Testis (tissue), 3 donors: ENCODE results near the gene SST. TPM values are rescaled to one million over a fixed set of nuclear protein-coding genes. Genes with fewer than 3 reads are reported as not detected.

Experiments
- DNase-seq: peaks from one replicate; pipeline ENCODE4 v3.0.0-alpha.2; 2019
- H3K27ac ChIP-seq, 2 donors: fragments of 200-600 bp; sonication (generic); one replicate each; pipeline ENCODE4 v1.5.1; 2019
- H3K27me3 ChIP-seq: fragments of 200-600 bp; sonication (generic); one replicate; pipeline ENCODE4 v1.5.1; 2019
- H3K36me3 ChIP-seq: fragments of 200-600 bp; sonication (generic); one replicate; pipeline ENCODE4 v1.5.1; 2017; ENCODE audit warnings: low read depth; ENCODE audit errors: missing control alignments
- H3K4me1 ChIP-seq: fragments of 200-600 bp; sonication (generic); one replicate; pipeline ENCODE4 v1.5.1; 2019
- H3K4me3 ChIP-seq, 2 donors: fragments of 200-600 bp; sonication (generic); one replicate each; pipeline ENCODE4 v1.5.1; 2017 to 2019
- H3K9me3 ChIP-seq: fragments of 200-600 bp; sonication (generic); one replicate; pipeline ENCODE4 v1.5.1; 2017
- POLR2A ChIP-seq: fragments of 450-650 bp; IDR thresholded peaks from one replicate; pipeline ENCODE4 v1.6.1; 2017; ENCODE audit warnings: antibody characterized with exemption, mild to moderate bottlenecking, moderate library complexity
- WGBS, 2 donors: methylation state at CpG; one replicate each; pipeline ENCODE4 v1.1.5; 2018; 5-methylcytosine and 5-hydroxymethylcytosine counted together
- intact Hi-C: fragments of 100-400 bp; cut with DNase I; formaldehyde crosslinking; loops from one replicate; pipeline ENCODE4 v1.15.1; 2023; ENCODE audit warnings: low total_unique reads
- polyA plus RNA-seq: library from polyadenylated mRNA; stranded (reverse); fragments of 350-450 nt; fragmentation: Illumina TruSeq; extraction: RNeasy Lipid Tissue Mini Kit (QIAGEN cat#74804); gene quantifications from one replicate; pipeline ENCODE4 v1.2.3, GENCODE V29; 2014; ENCODE audit warnings: low read depth, low replicate concordance; ENCODE audit not compliant: insufficient read depth
- total RNA-seq, 2 donors: library from RNA; depleted of rRNA; stranded (reverse); fragments of >200 nt; gene quantifications; one replicate each; pipeline ENCODE4 v1.2.3, GENCODE V29; 2016
- TF ChIP-seq, protein P1 (sequence below), 3 experiments: fragments of 450-650 bp in 2 of 3; fragments of 200-600 bp in 1 of 3; sonication (generic) in 1 of 3; IDR thresholded peaks; one replicate each; pipeline ENCODE4 v1.5.1; 2016 to 2019; ENCODE audit warnings: antibody characterized with exemption in 3 of 3, mild to moderate bottlenecking in 2 of 3, moderate library complexity in 1 of 3

Gene SST
- total and polyA plus RNA-seq, 3 donors from 2014 or later = 0.84 TPM; not detected in 2

DNA sequence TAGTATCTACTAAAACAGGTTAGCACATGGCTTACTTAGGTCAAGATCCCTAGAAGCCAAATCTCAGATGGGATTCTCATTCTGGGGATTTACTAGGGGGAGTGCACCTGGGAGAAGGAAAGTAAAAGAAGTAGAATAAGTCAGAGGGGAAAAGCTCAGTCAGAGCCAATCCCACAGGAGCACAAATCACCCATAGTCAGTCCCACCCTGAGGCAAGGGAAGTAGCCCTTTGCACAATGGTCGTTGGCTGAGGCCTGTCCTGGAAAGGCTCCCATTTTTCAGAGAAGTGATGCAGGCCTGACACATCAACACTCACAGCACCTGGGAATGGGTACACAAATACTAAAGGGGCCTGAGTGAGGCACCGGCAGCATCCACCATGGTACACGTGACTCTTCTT lies 39.8 kb downstream of the SST start:
- WGBS, 2 donors = 85 to 97% methylated on average over 3 of the region's 3 CpGs
- Histone ChIP-seq H3K27me3 (no peaks in the 10 kb centered on the region), H3K27ac (no peak overlapping the region), H3K9me3 (no peaks in the 10 kb centered on the region), H3K4me1 (no peaks in the 10 kb centered on the region), H3K36me3 (no peaks in the 10 kb centered on the region), H3K4me3 (no peak overlapping the region)
- no peak for DNase-seq
- TF ChIP-seq POLR2A = no peak
- TF ChIP-seq, protein P1, sequence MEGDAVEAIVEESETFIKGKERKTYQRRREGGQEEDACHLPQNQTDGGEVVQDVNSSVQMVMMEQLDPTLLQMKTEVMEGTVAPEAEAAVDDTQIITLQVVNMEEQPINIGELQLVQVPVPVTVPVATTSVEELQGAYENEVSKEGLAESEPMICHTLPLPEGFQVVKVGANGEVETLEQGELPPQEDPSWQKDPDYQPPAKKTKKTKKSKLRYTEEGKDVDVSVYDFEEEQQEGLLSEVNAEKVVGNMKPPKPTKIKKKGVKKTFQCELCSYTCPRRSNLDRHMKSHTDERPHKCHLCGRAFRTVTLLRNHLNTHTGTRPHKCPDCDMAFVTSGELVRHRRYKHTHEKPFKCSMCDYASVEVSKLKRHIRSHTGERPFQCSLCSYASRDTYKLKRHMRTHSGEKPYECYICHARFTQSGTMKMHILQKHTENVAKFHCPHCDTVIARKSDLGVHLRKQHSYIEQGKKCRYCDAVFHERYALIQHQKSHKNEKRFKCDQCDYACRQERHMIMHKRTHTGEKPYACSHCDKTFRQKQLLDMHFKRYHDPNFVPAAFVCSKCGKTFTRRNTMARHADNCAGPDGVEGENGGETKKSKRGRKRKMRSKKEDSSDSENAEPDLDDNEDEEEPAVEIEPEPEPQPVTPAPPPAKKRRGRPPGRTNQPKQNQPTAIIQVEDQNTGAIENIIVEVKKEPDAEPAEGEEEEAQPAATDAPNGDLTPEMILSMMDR (IDR thresholded peaks at IDR 0.05) = no peak
- intact Hi-C loops = no loop called here

DNA sequence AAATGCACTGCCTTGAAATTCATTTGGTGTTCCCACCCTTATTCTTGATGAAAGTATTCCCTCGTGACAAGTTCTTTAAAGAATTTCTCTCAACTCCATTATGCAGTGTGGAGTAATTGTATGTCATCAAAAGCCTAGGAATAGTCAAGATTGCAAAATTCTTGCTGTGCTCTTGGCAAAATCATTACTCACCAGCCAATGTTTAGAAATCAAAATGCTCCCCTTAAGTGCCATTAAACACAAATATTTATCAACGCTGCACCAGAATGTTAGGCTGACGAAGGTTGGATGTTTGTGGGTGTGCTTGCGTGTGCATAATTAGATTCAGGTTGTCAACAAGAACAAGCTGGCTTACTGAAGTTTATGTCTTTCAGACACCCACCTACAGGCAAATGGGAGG lies 40.5 kb downstream of the SST start:
- no peak for DNase-seq
- H3K27me3 ChIP-seq = no peaks in the 10 kb centered on the region
- TF ChIP-seq, protein P1 (IDR thresholded peaks at IDR 0.05) = no peak
- no peak for TF ChIP-seq POLR2A
- no peaks in the 10 kb centered on the region for H3K36me3 ChIP-seq
- 90 to 92% methylated on average over 4 of the region's 4 CpGs for WGBS, 2 donors
- H3K4me1 ChIP-seq = no peaks in the 10 kb centered on the region
- no peaks in the 10 kb centered on the region for H3K9me3 ChIP-seq
- intact Hi-C loops = no loop called here
- H3K4me3 ChIP-seq = no peak overlapping the region
- no peak overlapping the region for H3K27ac ChIP-seq

DNA sequence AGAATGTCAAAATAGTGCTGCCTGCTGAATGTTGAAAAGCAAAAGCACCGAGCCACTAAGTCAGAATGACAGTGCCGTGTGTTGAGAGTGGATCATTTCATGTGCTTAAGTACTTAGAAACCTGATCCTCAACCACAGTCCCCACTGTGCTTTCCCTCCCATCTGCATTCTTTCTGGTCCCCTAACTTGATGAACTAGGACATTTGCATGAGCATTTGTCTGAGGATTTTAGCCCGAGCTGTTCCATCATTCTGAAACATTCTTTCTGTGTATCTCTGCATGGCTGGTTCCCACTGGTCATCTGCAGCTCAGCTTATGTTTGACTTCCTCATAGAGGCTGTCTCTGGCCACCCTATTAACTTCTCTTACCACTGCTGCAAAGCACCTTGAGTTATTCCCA lies 42.0 kb downstream of the SST start:
- WGBS, 2 donors = 76 to 89% methylated on average over 3 of the region's 3 CpGs
- Histone ChIP-seq H3K9me3 (no peaks in the 10 kb centered on the region), H3K36me3 (no peaks in the 10 kb centered on the region), H3K4me3 (no peak overlapping the region), H3K4me1 (no peaks in the 10 kb centered on the region), H3K27me3 (no peaks in the 10 kb centered on the region), H3K27ac (no peak overlapping the region)
- TF ChIP-seq, protein P1 (IDR thresholded peaks at IDR 0.05) = no peak
- TF ChIP-seq POLR2A = no peak
- intact Hi-C loops = no loop called here
- DNase-seq = no peak

DNA sequence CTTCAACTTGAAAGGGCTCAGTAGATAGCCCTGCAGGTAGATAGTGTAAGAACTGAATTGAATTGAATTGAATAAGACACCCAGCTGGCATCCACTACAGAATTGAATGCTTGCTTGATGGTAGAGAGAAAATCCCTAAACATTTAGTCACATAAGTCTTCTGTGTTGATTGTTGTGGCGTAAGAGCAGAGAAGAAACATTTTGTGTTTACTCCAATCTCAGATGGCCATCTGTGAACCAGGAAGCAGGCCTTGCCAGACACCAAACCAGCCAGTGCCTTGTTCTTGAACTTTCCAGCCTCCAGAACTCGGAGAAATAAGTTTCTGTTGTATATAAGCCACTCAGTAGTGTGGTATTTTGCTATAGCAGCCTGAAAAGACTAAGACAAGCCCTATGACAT lies 43.6 kb downstream of the SST start:
- no peaks in the 10 kb centered on the region for H3K27me3 ChIP-seq
- H3K4me1 ChIP-seq = no peaks in the 10 kb centered on the region
- TF ChIP-seq, protein P1 (IDR thresholded peaks at IDR 0.05) = no peak
- TF ChIP-seq POLR2A = no peak
- no peak for DNase-seq
- no peak overlapping the region for H3K27ac ChIP-seq
- intact Hi-C loops = no loop called here
- no peak overlapping the region for H3K4me3 ChIP-seq
- H3K9me3 ChIP-seq = no peaks in the 10 kb centered on the region
- WGBS, 2 donors = 89 to 93% methylated on average over 2 of the region's 2 CpGs
- no peaks in the 10 kb centered on the region for H3K36me3 ChIP-seq

DNA sequence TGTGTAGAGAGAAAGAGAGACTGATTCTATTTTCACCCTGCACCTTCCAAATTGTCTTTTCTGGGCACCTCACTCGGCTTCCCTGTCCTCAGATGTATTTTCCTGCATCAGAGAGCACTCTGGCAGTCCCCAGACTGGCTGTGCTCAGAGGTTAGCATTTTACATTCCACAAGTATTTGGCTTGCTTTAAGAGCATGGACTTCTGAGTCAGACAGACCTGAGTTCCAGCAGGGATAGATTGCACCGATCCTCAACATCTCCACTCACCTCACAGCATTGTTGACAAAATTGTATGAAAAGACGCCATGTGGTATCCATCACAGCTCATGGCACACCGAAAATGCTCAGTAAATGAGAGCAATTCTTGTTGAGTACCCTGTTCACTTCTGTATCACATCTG lies 45.6 kb downstream of the SST start:
- no peak for DNase-seq
- Histone ChIP-seq H3K27me3 (no peaks in the 10 kb centered on the region), H3K27ac (no peak overlapping the region), H3K9me3 (no peaks in the 10 kb centered on the region), H3K4me1 (no peaks in the 10 kb centered on the region), H3K4me3 (no peak overlapping the region), H3K36me3 (no peaks in the 10 kb centered on the region)
- intact Hi-C loops = no loop called here
- 71 to 82% methylated on average over 4 of the region's 4 CpGs for WGBS, 2 donors
- TF ChIP-seq, protein P1 (IDR thresholded peaks at IDR 0.05) = no peak
- no peak for TF ChIP-seq POLR2A
